Suprapubic skin (tissue), 3 donors: ENCODE data around the gene HACD2.

Experiments
- POLR2AphosphoS5 ChIP-seq, 3 donors: sonication (generic); formaldehyde crosslinking; IDR thresholded peaks; one replicate each; pipeline ENCODE4 v1.6.1; 2017; ENCODE audit warnings: antibody characterized with exemption in 3 of 3
- TF ChIP-seq, protein P1 (sequence below), 2 donors: fragments of 200-600 bp in 1 of 2; fragments of 450-650 bp in 1 of 2; sonication (generic) in 1 of 2; IDR thresholded peaks; one replicate each; pipeline ENCODE4 v1.5.1; 2016 to 2019; ENCODE audit warnings: antibody characterized with exemption in 2 of 2, mild to moderate bottlenecking in 1 of 2, moderate library complexity in 1 of 2

- TF ChIP-seq, protein P1, sequence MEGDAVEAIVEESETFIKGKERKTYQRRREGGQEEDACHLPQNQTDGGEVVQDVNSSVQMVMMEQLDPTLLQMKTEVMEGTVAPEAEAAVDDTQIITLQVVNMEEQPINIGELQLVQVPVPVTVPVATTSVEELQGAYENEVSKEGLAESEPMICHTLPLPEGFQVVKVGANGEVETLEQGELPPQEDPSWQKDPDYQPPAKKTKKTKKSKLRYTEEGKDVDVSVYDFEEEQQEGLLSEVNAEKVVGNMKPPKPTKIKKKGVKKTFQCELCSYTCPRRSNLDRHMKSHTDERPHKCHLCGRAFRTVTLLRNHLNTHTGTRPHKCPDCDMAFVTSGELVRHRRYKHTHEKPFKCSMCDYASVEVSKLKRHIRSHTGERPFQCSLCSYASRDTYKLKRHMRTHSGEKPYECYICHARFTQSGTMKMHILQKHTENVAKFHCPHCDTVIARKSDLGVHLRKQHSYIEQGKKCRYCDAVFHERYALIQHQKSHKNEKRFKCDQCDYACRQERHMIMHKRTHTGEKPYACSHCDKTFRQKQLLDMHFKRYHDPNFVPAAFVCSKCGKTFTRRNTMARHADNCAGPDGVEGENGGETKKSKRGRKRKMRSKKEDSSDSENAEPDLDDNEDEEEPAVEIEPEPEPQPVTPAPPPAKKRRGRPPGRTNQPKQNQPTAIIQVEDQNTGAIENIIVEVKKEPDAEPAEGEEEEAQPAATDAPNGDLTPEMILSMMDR (IDR thresholded peaks at IDR 0.05), result no peak
- no peak for TF ChIP-seq POLR2AphosphoS5 (IDR thresholded peaks at IDR 0.05)
Measured at GRCh38 chr3:123633530-123633929, 48.7 kb upstream of the HACD2 start.
